ENCODE data around the gene TMEM132D.
"Not testable (repeated sequence)": the region's sequence is repeated elsewhere in the genome, so short reads cannot be mapped to it uniquely, and the experiment has no call there.

TMEM132D gene

DNA sequence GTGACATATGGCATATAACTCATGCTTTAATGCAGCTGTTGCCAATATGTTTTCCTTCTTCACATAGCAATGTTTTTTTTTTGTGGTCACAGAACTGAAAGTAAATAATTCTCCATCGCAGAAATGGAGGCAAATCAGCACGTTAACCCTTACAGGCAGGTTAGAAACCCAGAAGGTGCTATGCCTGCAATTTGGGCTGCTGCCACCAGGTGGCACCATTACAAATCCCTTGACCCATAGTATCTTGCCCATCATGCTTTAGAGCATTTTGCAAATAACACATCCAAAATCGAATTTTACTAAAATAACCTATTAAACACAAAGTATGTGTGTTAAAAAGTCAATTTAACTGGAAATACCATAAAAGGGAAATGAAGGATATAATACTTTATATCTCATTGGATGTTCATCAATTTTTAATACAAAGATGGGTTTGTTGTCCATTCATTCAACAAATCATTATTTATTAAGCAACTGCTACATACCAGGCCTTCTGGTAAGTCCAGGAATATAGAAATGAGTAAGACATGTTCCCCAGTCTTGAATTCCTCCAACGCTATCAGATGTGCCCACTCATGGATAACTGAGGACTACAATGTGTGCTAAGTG, 710.5 kb downstream of the TMEM132D start:
- H3K36me3 Mint-ChIP-seq (ENCODE audit: insufficient read depth): no peaks in the 10 kb centered on the region
- H3K9me3 Mint-ChIP-seq: no peaks in the 10 kb centered on the region
- no peak overlapping the region for H3K4me3 Mint-ChIP-seq
- H3K4me1 Mint-ChIP-seq (ENCODE audit: low read depth in 2 of 2): peaks cover 0 to 1% of the 10 kb centered on the region in 2 donors
- H3K27ac Mint-ChIP-seq: no peak overlapping the region
- no peak for DNase-seq
- no peak for ATAC-seq (replicated peaks)
- H3K27me3 Mint-ChIP-seq: peaks cover 0 to 31% of the 10 kb centered on the region in 2 donors

DNA sequence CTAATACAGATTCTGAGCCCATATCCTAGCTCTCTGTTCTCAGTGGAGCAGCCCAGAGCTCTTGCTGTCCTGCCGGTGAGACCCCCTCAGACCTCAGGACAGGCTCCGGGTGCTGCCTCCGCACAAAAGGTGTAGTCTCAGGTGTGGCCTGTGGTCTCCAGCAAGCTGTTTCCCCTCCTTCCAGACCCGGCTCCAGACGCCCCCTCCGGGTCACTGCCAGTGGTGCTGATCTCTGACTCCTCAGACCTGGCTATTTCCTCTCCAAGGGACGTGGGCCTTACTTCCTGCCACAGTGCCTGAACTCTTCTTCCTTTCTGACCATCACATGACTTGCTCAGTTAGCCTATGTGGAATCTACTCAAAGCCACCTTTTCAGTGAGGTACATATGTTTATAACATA, 713.0 kb downstream of the TMEM132D start:
- H3K27ac Mint-ChIP-seq: no peak overlapping the region
- no peaks in the 10 kb centered on the region for H3K9me3 Mint-ChIP-seq
- H3K4me1 Mint-ChIP-seq (ENCODE audit: low read depth in 2 of 2): peaks cover 0 to 1% of the 10 kb centered on the region in 2 donors
- no peaks in the 10 kb centered on the region for H3K36me3 Mint-ChIP-seq (ENCODE audit: insufficient read depth)
- H3K27me3 Mint-ChIP-seq: peaks cover 6 to 31% of the 10 kb centered on the region in 2 donors
- ATAC-seq (replicated peaks): no peak
- DNase-seq: no peak
- no peak overlapping the region for H3K4me3 Mint-ChIP-seq

DNA sequence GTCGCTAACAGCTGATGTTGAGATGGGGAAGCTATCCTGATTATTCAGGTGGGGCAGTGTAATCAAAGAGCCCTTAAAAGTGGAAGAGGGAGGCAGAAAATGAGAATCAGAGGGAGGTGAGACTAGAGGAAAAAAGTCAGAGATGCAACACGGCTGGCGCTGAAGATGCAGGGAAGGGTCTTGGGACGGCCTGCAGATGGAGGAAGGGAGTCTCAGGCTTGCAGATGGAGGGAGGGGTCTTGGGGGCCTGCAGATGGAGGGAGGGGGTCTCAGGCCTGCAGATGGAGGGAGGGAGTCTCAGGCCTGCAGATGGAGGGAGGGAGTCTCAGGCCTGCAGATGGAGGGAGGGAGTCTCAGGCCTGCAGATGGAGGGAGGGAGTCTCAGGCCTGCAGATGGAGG, 713.9 kb downstream of the TMEM132D start:
- H3K4me3 Mint-ChIP-seq; H3K4me1 Mint-ChIP-seq (ENCODE audit: low read depth in 2 of 2); DNase-seq; ATAC-seq (replicated peaks); H3K9me3 Mint-ChIP-seq; H3K36me3 Mint-ChIP-seq (ENCODE audit: insufficient read depth); H3K27ac Mint-ChIP-seq: not testable (repeated sequence)
- H3K27me3 Mint-ChIP-seq: peaks cover 6 to 25% of the 10 kb centered on the region in 2 donors

DNA sequence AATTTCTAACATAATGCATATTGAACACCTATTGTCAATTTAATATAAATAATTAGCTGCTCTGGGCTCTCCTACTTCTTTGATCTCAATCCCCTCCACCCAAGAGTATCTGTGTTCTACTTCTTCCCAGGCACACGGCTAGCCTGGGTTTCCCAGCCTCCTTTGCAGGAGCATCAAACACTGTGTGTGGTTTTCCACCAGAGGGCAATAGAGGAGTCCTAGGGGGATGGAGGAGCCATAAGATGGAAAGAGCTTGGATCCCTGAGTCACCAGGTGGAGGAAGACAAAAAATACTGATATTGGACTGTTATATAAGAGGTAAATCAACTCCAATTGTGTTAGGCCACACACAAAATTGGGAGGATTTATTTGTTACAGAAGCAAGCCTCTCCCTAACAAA, 716.9 kb downstream of the TMEM132D start:
- Mint-ChIP-seq H3K27ac (no peak overlapping the region), H3K4me1 (ENCODE audit: low read depth in 2 of 2) (peaks cover 0 to 1% of the 10 kb centered on the region in 2 donors), H3K9me3 (no peaks in the 10 kb centered on the region), H3K36me3 (ENCODE audit: insufficient read depth) (no peaks in the 10 kb centered on the region), H3K4me3 (no peak overlapping the region), H3K27me3 (peaks cover 6 to 28% of the 10 kb centered on the region in 2 donors)
- no peak for ATAC-seq (replicated peaks)
- DNase-seq: no peak

DNA sequence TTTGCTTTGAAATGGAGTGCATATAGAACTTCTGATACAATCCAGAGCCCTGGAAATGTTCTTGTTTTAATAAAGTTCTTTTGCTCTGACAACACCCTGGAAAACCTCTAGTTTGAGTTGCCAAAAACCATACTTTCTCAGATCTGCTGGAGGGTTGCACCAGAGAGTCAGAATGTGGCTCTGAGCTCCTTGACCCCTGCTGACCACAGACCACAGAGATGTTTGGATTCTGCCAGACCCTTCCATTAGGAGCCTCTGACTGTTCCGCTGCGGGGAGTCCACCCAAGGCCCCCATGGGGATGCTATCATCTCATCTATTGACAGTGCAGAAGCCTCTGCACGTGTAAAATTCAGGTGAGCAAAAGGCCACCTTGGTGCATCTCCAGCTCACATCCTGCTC, 718.0 kb downstream of the TMEM132D start:
- Mint-ChIP-seq H3K4me1 (ENCODE audit: low read depth in 2 of 2) (peaks cover 0 to 1% of the 10 kb centered on the region in 2 donors), H3K36me3 (ENCODE audit: insufficient read depth) (no peaks in the 10 kb centered on the region), H3K27me3 (peaks cover 6 to 28% of the 10 kb centered on the region in 2 donors), H3K9me3 (no peaks in the 10 kb centered on the region), H3K4me3 (no peak overlapping the region), H3K27ac (no peak overlapping the region)
- no peak for DNase-seq
- ATAC-seq (replicated peaks): no peak

DNA sequence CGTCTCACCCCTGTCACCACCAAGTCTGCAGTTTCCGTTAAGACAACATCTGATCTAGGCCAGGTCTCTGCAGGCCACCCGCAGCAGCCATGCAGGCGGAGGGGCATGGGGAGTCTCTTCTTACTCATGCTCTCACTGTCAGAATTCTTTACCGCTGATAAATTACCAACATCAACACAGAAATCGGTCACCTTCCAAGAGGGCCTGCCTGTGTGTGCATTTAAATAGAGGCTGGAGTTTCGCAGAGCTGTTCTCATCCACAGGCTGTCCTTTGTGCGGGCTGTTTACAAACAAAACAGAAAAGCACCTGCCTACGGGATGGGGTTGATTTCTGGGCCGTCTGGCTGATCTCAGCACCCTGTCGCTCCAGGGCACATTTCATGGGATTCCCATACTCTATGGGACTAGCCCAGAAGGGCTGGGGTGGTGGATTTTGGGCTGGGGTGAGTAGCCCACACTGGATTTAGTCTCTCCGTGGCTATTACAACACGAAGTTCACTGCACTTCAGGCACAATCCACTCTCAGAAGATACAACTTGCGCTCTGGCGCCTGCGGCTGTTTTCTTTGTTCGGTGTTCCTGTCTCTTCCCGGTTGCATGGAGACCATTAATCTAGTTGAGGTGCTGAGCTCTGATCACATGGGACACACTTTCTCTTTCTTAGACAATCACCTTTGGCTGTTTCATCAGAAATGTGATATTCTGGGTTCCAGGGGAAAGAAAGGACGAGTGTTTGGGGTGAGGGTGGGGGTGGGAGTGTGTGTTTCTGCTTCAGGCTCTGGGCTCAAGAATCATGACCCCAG, 719.5 kb downstream of the TMEM132D start:
- ATAC-seq (replicated peaks) (no peak), DNase-seq (no peak)
- Mint-ChIP-seq H3K9me3 (no peaks in the 10 kb centered on the region), H3K27ac (no peak overlapping the region), H3K4me1 (ENCODE audit: low read depth in 2 of 2) (no peaks in the 10 kb centered on the region), H3K27me3 (peaks cover 6 to 29% of the 10 kb centered on the region in 2 donors), H3K4me3 (no peak overlapping the region), H3K36me3 (ENCODE audit: insufficient read depth) (no peaks in the 10 kb centered on the region)

DNA sequence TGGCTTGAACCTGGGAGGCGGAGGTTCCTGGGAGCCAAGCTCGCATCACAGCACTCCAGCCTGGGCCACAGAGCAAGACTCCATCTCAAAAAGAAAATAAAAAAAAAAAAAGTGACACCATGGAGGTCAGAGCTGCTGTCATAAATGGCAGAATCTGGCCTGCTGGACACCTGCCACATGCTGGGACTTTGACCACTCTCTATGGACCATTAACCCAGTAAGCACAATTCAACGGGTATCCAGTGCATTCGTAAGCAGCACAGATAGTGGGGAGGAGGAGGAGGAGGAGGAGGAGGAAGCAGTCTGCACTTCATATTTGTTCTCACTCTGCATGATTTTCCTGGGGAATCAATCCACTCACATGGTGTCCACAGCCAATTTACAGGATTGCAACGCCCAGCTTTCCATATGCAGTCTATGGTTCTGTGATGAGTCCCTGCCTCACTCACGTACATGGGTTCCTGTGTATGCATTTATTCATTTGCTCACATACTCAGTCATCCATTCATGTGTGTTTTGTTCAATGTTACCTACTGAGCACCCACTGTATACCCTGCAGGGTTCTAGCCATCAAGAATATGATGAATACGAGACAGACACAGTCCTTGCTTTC, 723.8 kb downstream of the TMEM132D start:
- Mint-ChIP-seq H3K36me3 (ENCODE audit: insufficient read depth) (no peaks in the 10 kb centered on the region), H3K9me3 (no peaks in the 10 kb centered on the region), H3K4me3 (no peak overlapping the region), H3K27ac (no peak overlapping the region), H3K4me1 (ENCODE audit: low read depth in 2 of 2) (no peaks in the 10 kb centered on the region), H3K27me3 (peaks cover 0 to 22% of the 10 kb centered on the region in 2 donors)
- DNase-seq: no peak
- no peak for ATAC-seq (replicated peaks)

DNA sequence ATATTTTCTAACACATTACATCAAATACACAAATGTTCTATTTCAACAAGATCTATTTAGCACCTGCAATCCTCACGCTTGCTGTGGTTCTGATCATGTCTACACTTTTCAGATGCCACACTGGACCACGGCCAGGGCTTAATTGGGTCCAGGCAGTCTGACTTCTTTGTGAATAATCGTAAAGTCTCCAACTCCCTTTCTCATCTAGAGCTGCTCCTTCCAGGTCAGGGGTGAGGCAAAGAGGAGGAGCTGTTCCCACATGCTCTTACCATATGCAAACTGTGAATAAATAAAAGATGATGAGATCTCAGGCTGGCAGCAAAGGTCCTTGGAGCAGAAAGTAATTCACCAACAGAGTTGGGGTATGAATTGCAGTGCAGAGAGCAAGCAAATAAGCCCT, 733.9 kb downstream of the TMEM132D start:
- H3K9me3 Mint-ChIP-seq: peaks cover 0 to under 1% of the 10 kb centered on the region in 2 donors
- H3K36me3 Mint-ChIP-seq (ENCODE audit: insufficient read depth): no peaks in the 10 kb centered on the region
- no peak for ATAC-seq (replicated peaks)
- peaks cover 6 to 20% of the 10 kb centered on the region in 2 donors for H3K27me3 Mint-ChIP-seq
- H3K4me3 Mint-ChIP-seq: no peak overlapping the region
- no peak overlapping the region for H3K27ac Mint-ChIP-seq
- no peaks in the 10 kb centered on the region for H3K4me1 Mint-ChIP-seq (ENCODE audit: low read depth in 2 of 2)
- DNase-seq: no peak

DNA sequence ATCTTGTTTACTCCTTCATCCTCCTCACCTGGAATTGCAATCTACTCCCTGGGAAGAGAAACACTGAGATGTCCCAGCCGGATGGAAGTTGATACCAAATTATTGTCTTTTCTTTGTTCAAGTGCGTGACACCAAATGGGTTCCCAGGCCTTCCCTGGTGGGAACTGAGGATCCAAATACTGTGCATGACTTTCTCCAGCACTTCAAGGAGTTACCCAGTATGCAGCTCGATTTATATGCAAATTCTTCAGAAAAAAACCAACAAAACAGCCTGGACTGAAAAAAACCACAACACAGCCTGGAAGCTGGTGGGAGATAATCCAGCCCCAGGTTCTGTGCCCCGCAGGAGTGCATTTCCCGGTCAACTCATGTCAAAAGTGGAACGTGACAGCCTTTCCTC, 740.0 kb downstream of the TMEM132D start:
- ATAC-seq (replicated peaks) (no peak), DNase-seq (no peak)
- Mint-ChIP-seq H3K4me1 (ENCODE audit: low read depth in 2 of 2) (no peaks in the 10 kb centered on the region), H3K27me3 (peaks cover 21 to 23% of the 10 kb centered on the region in 2 donors), H3K27ac (no peak overlapping the region), H3K36me3 (ENCODE audit: insufficient read depth) (no peaks in the 10 kb centered on the region), H3K4me3 (no peak overlapping the region), H3K9me3 (peaks cover 2 to 10% of the 10 kb centered on the region in 2 donors)

DNA sequence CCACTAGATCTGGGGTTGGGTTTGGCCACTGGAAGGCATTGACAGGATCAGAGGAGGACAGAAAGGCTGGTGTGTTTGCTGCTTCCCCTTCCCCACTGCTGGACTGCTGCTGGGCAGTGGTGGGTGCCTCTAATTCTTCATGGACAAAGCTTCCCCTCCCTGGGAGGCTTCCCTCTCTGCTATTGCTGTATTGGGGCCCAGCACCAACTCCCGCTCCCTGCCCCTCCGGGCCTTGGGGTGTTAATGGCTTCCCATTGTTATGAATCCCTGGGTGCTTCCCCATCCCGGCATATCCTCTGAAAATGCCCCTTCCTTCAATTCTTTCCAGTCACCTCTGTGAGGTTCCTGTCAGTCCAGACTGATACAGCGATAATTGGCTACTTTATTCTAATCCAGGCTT, 740.4 kb downstream of the TMEM132D start:
- H3K36me3 Mint-ChIP-seq (ENCODE audit: insufficient read depth): no peaks in the 10 kb centered on the region
- peaks cover 2 to 11% of the 10 kb centered on the region in 2 donors for H3K9me3 Mint-ChIP-seq
- no peaks in the 10 kb centered on the region for H3K4me1 Mint-ChIP-seq (ENCODE audit: low read depth in 2 of 2)
- DNase-seq (no peak), ATAC-seq (replicated peaks) (no peak)
- no peak overlapping the region for H3K27ac Mint-ChIP-seq
- no peak overlapping the region for H3K4me3 Mint-ChIP-seq
- peaks cover 21% of the 10 kb centered on the region in 2 donors for H3K27me3 Mint-ChIP-seq

DNA sequence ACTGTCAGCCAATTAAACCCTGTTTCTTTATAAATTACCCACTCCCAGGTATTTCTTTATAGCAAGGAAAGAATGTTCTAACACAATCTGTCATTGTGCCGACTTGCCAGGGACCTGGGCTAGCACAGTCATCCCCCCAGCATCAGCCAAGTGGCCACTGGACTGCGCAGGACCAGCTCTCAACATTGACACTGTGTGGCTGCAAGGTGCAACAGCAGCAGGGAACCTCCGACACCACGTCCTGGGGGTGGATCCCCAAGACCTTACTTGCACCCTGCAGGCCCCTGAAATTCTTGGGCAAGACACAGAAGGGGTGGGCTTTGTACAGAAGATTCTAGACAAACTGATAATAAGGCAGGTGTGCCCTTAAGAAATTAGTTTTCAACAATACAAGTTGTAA, 741.0 kb downstream of the TMEM132D start:
- no peak for DNase-seq
- Mint-ChIP-seq H3K36me3 (ENCODE audit: insufficient read depth) (no peaks in the 10 kb centered on the region), H3K27me3 (peaks cover 25 to 26% of the 10 kb centered on the region in 2 donors), H3K4me1 (ENCODE audit: low read depth in 2 of 2) (no peaks in the 10 kb centered on the region), H3K27ac (no peak overlapping the region), H3K4me3 (no peak overlapping the region), H3K9me3 (peaks cover 2 to 16% of the 10 kb centered on the region in 2 donors)
- ATAC-seq (replicated peaks): no peak

DNA sequence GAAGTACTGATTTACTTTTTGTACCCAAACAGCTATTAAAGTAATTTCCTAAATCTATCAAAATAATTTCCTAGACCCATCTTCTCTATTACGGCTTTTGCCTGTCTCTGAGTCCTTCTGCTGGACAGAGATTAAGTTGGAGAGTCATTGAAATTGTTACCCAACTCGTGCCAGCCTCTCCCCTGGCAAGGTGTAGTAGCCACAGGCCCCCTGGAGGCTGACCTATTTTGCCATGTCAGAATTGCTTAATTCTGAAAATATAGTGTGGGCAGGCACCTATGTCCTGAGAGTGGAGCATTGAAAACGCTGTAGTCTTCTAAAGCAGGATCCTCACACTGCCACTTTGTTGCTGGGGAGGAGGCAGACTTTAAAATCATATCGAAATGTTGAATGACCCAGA, 742.3 kb downstream of the TMEM132D start:
- ATAC-seq (replicated peaks) (no peak), DNase-seq (no peak)
- H3K27ac Mint-ChIP-seq: no peak overlapping the region
- no peaks in the 10 kb centered on the region for H3K36me3 Mint-ChIP-seq (ENCODE audit: insufficient read depth)
- peaks cover 2 to 16% of the 10 kb centered on the region in 2 donors for H3K9me3 Mint-ChIP-seq
- peaks cover 25 to 28% of the 10 kb centered on the region in 2 donors for H3K27me3 Mint-ChIP-seq
- no peak overlapping the region for H3K4me3 Mint-ChIP-seq
- no peaks in the 10 kb centered on the region for H3K4me1 Mint-ChIP-seq (ENCODE audit: low read depth in 2 of 2)

DNA sequence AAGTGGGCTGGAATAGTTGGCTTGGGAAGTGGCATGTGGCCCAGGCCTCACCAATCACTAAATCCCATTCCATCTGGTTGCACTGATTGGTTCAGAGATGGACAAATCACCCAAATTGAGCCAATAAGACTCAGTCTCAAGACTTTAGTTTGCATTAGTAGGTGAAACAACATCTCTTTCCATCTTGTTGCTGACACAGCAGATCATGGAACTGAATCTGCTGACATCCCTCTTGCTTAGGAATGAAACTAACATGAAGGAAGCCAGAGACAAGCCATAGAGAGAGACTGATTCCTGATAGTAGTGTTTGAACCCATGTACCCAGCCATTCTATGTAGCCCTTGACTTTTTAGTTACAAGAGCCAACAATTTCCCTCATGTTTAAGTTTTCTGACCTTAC, 743.5 kb downstream of the TMEM132D start:
- Mint-ChIP-seq H3K27ac (no peak overlapping the region), H3K4me3 (no peak overlapping the region), H3K9me3 (peaks cover 2 to 16% of the 10 kb centered on the region in 2 donors), H3K36me3 (ENCODE audit: insufficient read depth) (no peaks in the 10 kb centered on the region), H3K4me1 (ENCODE audit: low read depth in 2 of 2) (no peaks in the 10 kb centered on the region), H3K27me3 (peaks cover 25 to 28% of the 10 kb centered on the region in 2 donors)
- no peak for DNase-seq
- ATAC-seq (replicated peaks): no peak
